ENCODE measurements around the gene S100A10.

S100A10 gene

GRCh38 chr1:151960780-151961513 is 32.7 kb downstream of the S100A10 start:
- no peak for DNase-seq

DNA sequence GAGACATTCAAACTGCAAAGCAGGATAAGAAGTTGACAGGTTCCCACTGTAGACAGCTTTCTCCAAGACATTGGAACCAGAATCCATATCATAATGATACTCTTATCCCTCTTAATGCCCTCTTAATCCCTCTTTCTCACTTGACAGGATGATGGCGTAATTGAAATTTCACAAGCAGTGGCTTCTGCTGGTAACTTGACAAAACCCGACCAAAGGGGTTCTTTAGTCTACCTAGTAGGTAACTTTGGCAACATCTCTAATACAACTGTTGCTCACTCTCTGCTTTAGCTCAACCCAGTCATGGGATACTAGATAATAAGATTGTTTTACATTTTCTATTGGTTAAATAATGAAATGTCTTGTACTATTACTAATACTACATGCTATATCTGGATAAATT is 34.7 kb downstream of the S100A10 start:
- DNase-seq = no peak

DNA sequence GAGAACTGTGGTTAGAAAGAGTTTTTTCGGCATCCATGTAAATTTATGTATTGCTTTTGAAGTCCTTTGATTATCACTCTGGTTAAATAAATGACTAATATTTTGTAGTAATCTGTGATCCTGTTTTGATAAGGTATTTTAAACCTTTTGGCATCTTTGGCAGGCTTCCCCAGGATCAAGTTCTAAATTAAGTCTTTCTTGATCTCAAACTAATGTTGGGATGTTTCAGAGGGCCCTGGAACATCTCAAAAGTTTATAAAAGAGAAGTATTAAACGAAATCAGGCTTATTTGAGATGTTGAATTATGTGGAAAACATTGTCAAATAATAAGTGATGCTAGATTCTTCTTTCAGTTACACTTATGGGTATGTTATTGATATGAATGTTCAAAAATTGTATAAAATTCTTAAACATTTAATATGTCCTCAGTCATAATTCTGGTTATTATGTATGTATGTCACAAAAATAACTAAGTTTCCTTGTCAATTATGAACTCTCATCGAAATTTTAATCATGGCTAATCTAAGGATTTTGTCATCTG is 36.6 kb downstream of the S100A10 start:
- no peak for DNase-seq

- no peak for DNase-seq
Measured at GRCh38 chr1:151953409-151954094, 40.1 kb downstream of the S100A10 start.

DNA sequence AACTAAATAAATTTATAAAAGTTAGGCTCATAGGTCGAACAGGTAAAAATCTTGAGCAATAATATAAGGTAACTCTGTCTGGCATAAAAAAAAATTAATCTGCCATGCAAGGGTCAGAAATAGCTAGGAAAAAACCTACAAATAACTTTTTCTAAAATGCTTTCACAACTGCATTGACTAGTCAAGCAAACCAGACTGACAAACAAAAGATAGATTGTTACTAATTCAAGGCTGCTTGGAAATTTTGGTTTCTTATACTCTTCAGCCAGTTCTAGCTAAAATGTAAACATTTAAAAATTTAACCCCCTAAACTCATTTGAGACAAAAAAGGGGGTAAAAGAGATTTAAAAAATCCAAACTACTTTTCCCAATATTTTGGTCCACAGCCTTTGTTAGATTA is 40.8 kb downstream of the S100A10 start:
- no peak for DNase-seq

DNA sequence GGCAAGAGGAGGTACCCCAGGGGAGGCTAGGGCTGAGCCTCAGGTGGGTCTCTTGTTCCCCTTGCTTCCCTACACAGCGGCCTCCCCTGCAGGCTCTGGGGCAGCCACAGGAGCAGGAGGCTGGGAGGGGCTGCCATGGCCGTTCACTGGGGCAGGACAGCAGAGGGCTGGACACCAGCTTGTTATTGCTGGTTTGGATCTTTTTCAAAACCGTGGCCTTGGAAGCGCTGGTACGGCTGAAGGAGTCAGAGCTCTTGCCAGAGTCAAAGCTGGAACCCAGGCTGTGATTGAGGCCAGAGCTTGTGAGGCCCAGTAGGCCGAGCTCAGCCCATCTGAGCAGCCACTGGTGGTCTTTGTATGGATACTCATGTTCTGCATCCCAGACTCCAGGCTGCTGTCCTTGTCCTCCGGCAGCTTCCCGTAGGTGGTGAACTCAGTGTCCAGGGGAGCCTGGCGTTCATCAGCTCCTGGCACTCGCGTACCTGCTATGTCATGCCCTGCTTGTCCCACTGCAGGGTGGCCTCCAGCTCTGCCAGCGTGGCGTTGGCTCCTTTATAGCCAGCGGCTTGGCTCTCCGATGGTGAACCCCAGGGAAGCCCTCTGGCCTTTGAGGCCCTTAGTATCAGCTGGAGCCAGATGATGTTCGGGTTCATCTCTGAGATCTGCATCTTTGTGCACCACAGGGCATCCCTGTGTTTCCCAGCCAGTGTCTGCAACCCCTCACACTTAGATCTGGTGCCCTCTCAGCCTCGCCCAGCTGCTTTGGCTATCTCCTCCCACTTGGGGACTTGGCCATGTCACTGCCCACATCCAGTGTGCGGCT is 44.1 kb downstream of the S100A10 start:
- DNase-seq = no peak

- DNase-seq = no peak
Measured at GRCh38 chr1:151948506-151948905, 45.2 kb downstream of the S100A10 start.

DNA sequence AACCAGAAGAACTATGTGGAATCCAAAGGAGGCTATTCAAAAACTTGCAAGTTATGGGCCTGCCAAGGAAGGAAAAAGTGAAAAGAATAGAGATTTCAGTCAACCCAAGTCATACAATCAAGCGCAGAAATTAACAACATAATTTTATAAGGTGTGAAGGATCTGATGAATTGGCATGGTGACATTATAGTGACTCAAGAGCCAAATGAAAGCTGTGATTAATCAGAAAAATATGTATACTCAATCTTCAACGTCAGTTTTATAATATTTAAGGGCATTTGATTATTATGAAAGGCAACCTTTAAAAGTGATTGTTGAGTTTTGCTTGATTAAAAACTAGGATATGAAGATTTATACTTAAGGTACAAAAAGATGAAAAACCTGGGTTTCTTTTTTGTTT is 46.5 kb downstream of the S100A10 start:
- DNase-seq = no peak

DNA sequence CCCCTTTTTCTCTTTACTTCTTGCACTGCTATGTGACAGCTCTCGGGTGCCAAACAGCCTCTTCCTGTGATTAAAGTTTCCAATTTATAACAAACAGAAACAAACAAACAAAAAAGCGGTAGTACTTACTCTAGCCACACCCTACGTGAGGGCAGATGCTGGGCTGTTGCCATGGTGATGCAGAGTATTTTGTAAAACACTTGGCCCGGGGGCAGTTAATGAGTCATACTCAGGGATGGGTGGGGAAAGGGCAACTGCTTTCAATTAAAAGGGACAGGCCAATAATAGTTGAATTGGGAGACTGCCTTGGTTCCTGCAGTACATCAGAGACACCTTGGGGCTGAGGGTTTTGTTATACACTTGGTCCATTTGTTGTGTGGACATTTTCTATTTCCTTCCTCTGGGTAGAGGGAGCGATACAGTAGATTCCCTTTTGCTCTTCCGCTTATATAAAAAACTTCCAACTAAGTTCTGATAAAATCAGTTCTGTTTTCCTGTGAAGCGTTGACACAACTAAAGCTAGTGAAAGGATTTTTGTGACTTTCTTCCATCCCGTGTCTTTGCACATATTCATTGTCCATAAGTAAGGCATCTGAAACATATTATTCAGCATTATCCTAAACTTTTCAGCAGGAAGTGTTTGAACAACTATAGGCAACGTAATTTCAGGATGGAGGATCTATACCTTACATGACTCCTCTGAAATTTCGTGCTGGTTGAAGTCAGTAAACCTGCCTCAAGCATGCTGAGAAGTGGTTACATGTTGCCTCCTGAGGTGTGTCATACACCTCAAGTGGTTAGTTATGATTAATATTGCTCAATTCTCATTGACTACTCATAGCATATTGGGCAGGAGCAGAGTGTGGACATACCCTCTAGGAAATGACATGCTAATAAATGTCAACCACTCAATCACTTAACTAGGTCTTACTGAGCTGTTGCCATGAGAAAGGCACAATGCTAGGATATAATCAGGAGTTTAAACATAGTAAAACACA is 47.6 kb downstream of the S100A10 start:
- peak; percentile 59 for DNase-seq

- DNase-seq = no peak
Measured at GRCh38 chr1:151944857-151945575, 48.6 kb downstream of the S100A10 start.

DNA sequence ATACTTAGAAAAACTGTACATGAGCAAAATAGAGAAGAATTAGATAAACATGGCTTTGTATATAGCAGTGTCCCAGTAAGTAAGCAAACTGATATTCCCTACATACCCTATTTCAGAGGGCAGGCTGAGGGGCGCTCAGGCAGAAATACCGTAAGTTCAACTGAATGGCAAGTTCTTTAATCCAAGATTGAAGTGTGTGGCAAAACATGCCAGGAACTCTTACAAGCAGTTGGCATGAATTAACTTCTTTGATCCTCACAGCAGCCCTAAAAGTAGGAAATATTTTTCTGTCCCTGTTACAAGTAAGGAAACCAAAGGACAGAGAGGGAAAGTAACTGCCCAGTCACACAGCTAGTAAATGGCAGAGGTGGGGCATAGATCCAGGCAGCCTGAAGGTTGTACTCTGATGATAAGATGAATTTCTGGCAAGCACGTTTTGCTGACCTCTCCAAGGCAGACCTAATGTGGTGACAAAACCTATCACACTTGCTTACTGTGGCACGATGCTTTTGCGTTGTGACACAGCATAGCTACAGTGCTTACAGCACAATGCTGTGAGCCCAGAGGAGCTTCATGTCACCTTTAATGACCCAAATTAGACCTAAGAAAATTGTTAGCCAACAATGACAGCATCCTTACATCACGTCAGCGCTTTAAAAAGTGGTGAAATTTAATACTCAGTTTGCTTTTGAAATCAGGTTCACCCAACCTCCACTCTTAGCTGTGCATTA is 49.4 kb downstream of the S100A10 start:
- DNase-seq = no peak

- DNase-seq = no peak
Measured at GRCh38 chr1:151943591-151943990, 50.1 kb downstream of the S100A10 start.

- no peak for DNase-seq
Measured at GRCh38 chr1:151942882-151943281, 50.8 kb downstream of the S100A10 start.

GRCh38 chr1:151940541-151940940 is 53.1 kb downstream of the S100A10 start:
- no peak for DNase-seq

GRCh38 chr1:151939779-151940178 is 53.9 kb downstream of the S100A10 start:
- no peak for DNase-seq

DNA sequence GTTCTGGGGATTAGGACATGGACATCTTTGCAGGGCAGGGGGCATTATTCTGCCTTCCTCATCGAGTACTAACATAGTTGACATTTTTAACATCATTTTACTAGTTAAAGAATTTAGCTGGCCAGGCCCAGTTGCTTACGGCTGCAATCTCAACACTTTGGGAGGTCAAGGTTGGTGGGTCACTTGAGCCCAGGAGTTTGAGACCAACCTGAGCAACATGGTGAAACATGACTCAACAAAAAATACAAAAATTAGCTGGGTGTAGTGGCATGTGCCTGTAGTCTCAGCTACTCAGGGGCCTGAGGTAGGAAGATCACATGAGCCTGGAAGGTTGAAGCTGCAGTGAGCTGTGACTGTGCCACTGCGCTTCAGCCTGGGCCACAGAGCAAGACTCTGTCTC is 54.5 kb downstream of the S100A10 start:
- no peak for DNase-seq

DNA sequence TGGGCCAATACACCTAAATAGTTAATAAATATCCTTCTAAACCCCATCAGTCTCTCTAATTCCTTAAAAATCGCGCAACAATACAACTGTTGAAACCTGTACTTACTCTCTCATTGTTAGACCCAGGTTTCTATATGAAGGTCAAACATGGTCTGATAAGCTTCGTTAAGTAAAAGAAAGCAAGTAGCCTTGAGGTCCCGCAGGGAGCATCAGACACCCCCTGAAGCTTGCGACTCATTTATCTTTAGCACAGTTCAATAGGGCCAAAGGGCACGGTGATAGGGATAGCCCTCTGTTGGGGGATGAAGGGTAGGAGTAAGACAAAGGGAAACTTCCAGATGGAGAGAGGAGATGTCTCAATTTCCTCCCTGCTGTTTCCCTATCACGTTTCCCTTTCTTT is 57.0 kb downstream of the S100A10 start:
- no peak for DNase-seq

- no peak for DNase-seq
Measured at GRCh38 chr1:151935894-151936602, 57.6 kb downstream of the S100A10 start.

DNA sequence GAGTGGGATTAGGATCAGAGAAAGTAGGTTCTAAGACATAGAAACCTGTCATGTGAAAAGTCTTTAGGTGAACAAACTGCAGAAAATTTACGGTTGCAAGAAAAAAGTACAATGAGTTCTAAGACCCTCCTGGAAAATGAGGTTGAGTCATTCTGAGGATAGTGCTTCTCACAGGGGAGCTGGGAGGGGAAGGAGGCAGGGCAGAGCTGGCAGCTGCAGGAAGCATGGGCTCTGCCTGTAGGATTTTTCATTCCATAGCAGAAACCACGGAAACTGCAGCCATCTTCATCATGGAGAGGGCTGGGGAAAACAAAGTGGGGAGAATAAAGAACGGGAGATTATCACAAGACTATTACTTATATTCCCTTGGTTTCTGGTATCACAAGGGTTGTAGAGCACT is 58.5 kb downstream of the S100A10 start:
- DNase-seq = no peak

- peak; percentile 46 for DNase-seq
Measured at GRCh38 chr1:151934048-151934493, 59.6 kb downstream of the S100A10 start.

All from NCI-H1105 (cell line).